Measurements from ENCODE around the gene UVRAG. TPM values are rescaled to one million over a fixed set of nuclear protein-coding genes. Genes with fewer than 3 reads are reported as not detected.
"Not testable (repeated sequence)": the region's sequence is repeated elsewhere in the genome, so short reads cannot be mapped to it uniquely, and the experiment has no call there.

The UVRAG gene
- total and polyA plus RNA-seq, 2 donors, result 20.0 to 21.8 TPM

- no peaks in the 10 kb centered on the region for H3K9me3 ChIP-seq (ENCODE audit: control insufficient read depth in 2 of 2, insufficient read depth in 1 of 2, low read length in 1 of 2)
- no peaks in the 10 kb centered on the region for H3K27me3 ChIP-seq (ENCODE audit: control insufficient read depth in 2 of 2, insufficient read depth in 1 of 2, low read length in 1 of 2)
- no peak for DNase-seq (ENCODE audit: low read depth in 6 of 9, low spot score in 9 of 9)
- H3K36me3 ChIP-seq (ENCODE audit: control insufficient read depth in 2 of 2, insufficient read depth in 2 of 2, low read length in 1 of 2), result peaks cover 0 to 2% of the 10 kb centered on the region in 2 donors
- no peak overlapping the region for H3K27ac ChIP-seq (ENCODE audit: low read depth in 1 of 2, low read length in 1 of 2)
- no peak overlapping the region for H3K4me3 ChIP-seq (ENCODE audit: low read length in 2 of 2)
- H3K4me1 ChIP-seq (ENCODE audit: control insufficient read depth in 2 of 2, insufficient read depth in 2 of 2, low read length in 2 of 2), result peaks cover 0 to 4% of the 10 kb centered on the region in 2 donors
- WGBS, result 84% methylated on average over 5 of the region's 5 CpGs
Observed at GRCh38 chr11:75874684-75875341, 59.8 kb downstream of the UVRAG start.

- H3K27me3 ChIP-seq (ENCODE audit: control insufficient read depth in 2 of 2, insufficient read depth in 1 of 2, low read length in 1 of 2); H3K9me3 ChIP-seq (ENCODE audit: control insufficient read depth in 2 of 2, insufficient read depth in 1 of 2, low read length in 1 of 2); DNase-seq (ENCODE audit: low read depth in 6 of 9, low spot score in 9 of 9); H3K4me1 ChIP-seq (ENCODE audit: control insufficient read depth in 2 of 2, insufficient read depth in 2 of 2, low read length in 2 of 2); H3K36me3 ChIP-seq (ENCODE audit: control insufficient read depth in 2 of 2, insufficient read depth in 2 of 2, low read length in 1 of 2); H3K27ac ChIP-seq (ENCODE audit: low read depth in 1 of 2, low read length in 1 of 2); H3K4me3 ChIP-seq (ENCODE audit: low read length in 2 of 2): not testable (repeated sequence)
- 98% methylated on average over 23 of the region's 27 CpGs for WGBS
Observed at GRCh38 chr11:75877327-75877726, 62.3 kb downstream of the UVRAG start.

GRCh38 chr11:75877931-75878330 is 62.9 kb downstream of the UVRAG start:
- H3K27me3 ChIP-seq (ENCODE audit: control insufficient read depth in 2 of 2, insufficient read depth in 1 of 2, low read length in 1 of 2); H3K4me3 ChIP-seq (ENCODE audit: low read length in 2 of 2); H3K9me3 ChIP-seq (ENCODE audit: control insufficient read depth in 2 of 2, insufficient read depth in 1 of 2, low read length in 1 of 2); DNase-seq (ENCODE audit: low read depth in 6 of 9, low spot score in 9 of 9); H3K27ac ChIP-seq (ENCODE audit: low read depth in 1 of 2, low read length in 1 of 2); H3K36me3 ChIP-seq (ENCODE audit: control insufficient read depth in 2 of 2, insufficient read depth in 2 of 2, low read length in 1 of 2); H3K4me1 ChIP-seq (ENCODE audit: control insufficient read depth in 2 of 2, insufficient read depth in 2 of 2, low read length in 2 of 2): not testable (repeated sequence)
- WGBS, result 98% methylated on average over 33 of the region's 33 CpGs

- H3K4me1 ChIP-seq (ENCODE audit: control insufficient read depth in 2 of 2, insufficient read depth in 2 of 2, low read length in 2 of 2), result peaks cover 0 to under 1% of the 10 kb centered on the region in 2 donors
- H3K36me3 ChIP-seq (ENCODE audit: control insufficient read depth in 2 of 2, insufficient read depth in 2 of 2, low read length in 1 of 2), result peaks cover 0 to 9% of the 10 kb centered on the region in 2 donors
- 95% methylated on average over 2 of the region's 2 CpGs for WGBS
- no peak overlapping the region for H3K27ac ChIP-seq (ENCODE audit: low read depth in 1 of 2, low read length in 1 of 2)
- DNase-seq (ENCODE audit: low read depth in 6 of 9, low spot score in 9 of 9), result no peak
- H3K27me3 ChIP-seq (ENCODE audit: control insufficient read depth in 2 of 2, insufficient read depth in 1 of 2, low read length in 1 of 2), result no peaks in the 10 kb centered on the region
- no peaks in the 10 kb centered on the region for H3K9me3 ChIP-seq (ENCODE audit: control insufficient read depth in 2 of 2, insufficient read depth in 1 of 2, low read length in 1 of 2)
- H3K4me3 ChIP-seq (ENCODE audit: low read length in 2 of 2), result no peak overlapping the region
Observed at GRCh38 chr11:75878933-75879332, 63.9 kb downstream of the UVRAG start.

- H3K4me1 ChIP-seq (ENCODE audit: control insufficient read depth in 2 of 2, insufficient read depth in 2 of 2, low read length in 2 of 2), result no peaks in the 10 kb centered on the region
- DNase-seq (ENCODE audit: low read depth in 6 of 9, low spot score in 9 of 9), result no peak
- H3K36me3 ChIP-seq (ENCODE audit: control insufficient read depth in 2 of 2, insufficient read depth in 2 of 2, low read length in 1 of 2), result peaks cover 0 to 9% of the 10 kb centered on the region in 2 donors
- no peak overlapping the region for H3K27ac ChIP-seq (ENCODE audit: low read depth in 1 of 2, low read length in 1 of 2)
- H3K9me3 ChIP-seq (ENCODE audit: control insufficient read depth in 2 of 2, insufficient read depth in 1 of 2, low read length in 1 of 2), result no peaks in the 10 kb centered on the region
- H3K27me3 ChIP-seq (ENCODE audit: control insufficient read depth in 2 of 2, insufficient read depth in 1 of 2, low read length in 1 of 2), result no peaks in the 10 kb centered on the region
- H3K4me3 ChIP-seq (ENCODE audit: low read length in 2 of 2), result no peak overlapping the region
- 96% methylated on average over 9 of the region's 9 CpGs for WGBS
Observed at GRCh38 chr11:75879737-75880136, 64.7 kb downstream of the UVRAG start.

- H3K27me3 ChIP-seq (ENCODE audit: control insufficient read depth in 2 of 2, insufficient read depth in 1 of 2, low read length in 1 of 2); H3K27ac ChIP-seq (ENCODE audit: low read depth in 1 of 2, low read length in 1 of 2); H3K36me3 ChIP-seq (ENCODE audit: control insufficient read depth in 2 of 2, insufficient read depth in 2 of 2, low read length in 1 of 2); DNase-seq (ENCODE audit: low read depth in 6 of 9, low spot score in 9 of 9); H3K9me3 ChIP-seq (ENCODE audit: control insufficient read depth in 2 of 2, insufficient read depth in 1 of 2, low read length in 1 of 2); H3K4me3 ChIP-seq (ENCODE audit: low read length in 2 of 2); H3K4me1 ChIP-seq (ENCODE audit: control insufficient read depth in 2 of 2, insufficient read depth in 2 of 2, low read length in 2 of 2): not testable (repeated sequence)
- WGBS, result 97% methylated on average over 8 of the region's 8 CpGs
Observed at GRCh38 chr11:75880343-75880742, 65.3 kb downstream of the UVRAG start.

GRCh38 chr11:75884321-75884720 is 69.3 kb downstream of the UVRAG start:
- Histone ChIP-seq H3K4me3 (ENCODE audit: low read length in 2 of 2) (no peak overlapping the region), H3K9me3 (ENCODE audit: control insufficient read depth in 2 of 2, insufficient read depth in 1 of 2, low read length in 1 of 2) (peaks cover 0 to 2% of the 10 kb centered on the region in 2 donors), H3K27ac (ENCODE audit: low read depth in 1 of 2, low read length in 1 of 2) (no peak overlapping the region), H3K27me3 (ENCODE audit: control insufficient read depth in 2 of 2, insufficient read depth in 1 of 2, low read length in 1 of 2) (no peaks in the 10 kb centered on the region), H3K4me1 (ENCODE audit: control insufficient read depth in 2 of 2, insufficient read depth in 2 of 2, low read length in 2 of 2) (no peaks in the 10 kb centered on the region), H3K36me3 (ENCODE audit: control insufficient read depth in 2 of 2, insufficient read depth in 2 of 2, low read length in 1 of 2) (peaks cover 4 to 9% of the 10 kb centered on the region in 2 donors)
- DNase-seq (ENCODE audit: low read depth in 6 of 9, low spot score in 9 of 9), result no peak

GRCh38 chr11:75888416-75888815 is 73.4 kb downstream of the UVRAG start:
- 99% methylated on average over 3 of the region's 3 CpGs for WGBS
- no peak overlapping the region for H3K4me3 ChIP-seq (ENCODE audit: low read length in 2 of 2)
- no peaks in the 10 kb centered on the region for H3K4me1 ChIP-seq (ENCODE audit: control insufficient read depth in 2 of 2, insufficient read depth in 2 of 2, low read length in 2 of 2)
- peaks cover 0 to 2% of the 10 kb centered on the region in 2 donors for H3K9me3 ChIP-seq (ENCODE audit: control insufficient read depth in 2 of 2, insufficient read depth in 1 of 2, low read length in 1 of 2)
- no peaks in the 10 kb centered on the region for H3K27me3 ChIP-seq (ENCODE audit: control insufficient read depth in 2 of 2, insufficient read depth in 1 of 2, low read length in 1 of 2)
- H3K27ac ChIP-seq (ENCODE audit: low read depth in 1 of 2, low read length in 1 of 2), result no peak overlapping the region
- DNase-seq (ENCODE audit: low read depth in 6 of 9, low spot score in 9 of 9), result no peak
- peaks cover 0 to 17% of the 10 kb centered on the region in 2 donors for H3K36me3 ChIP-seq (ENCODE audit: control insufficient read depth in 2 of 2, insufficient read depth in 2 of 2, low read length in 1 of 2)

GRCh38 chr11:75891947-75892739 is 77.1 kb downstream of the UVRAG start:
- no peak overlapping the region for H3K4me3 ChIP-seq (ENCODE audit: low read length in 2 of 2)
- H3K27me3 ChIP-seq (ENCODE audit: control insufficient read depth in 2 of 2, insufficient read depth in 1 of 2, low read length in 1 of 2), result no peaks in the 10 kb centered on the region
- H3K9me3 ChIP-seq (ENCODE audit: control insufficient read depth in 2 of 2, insufficient read depth in 1 of 2, low read length in 1 of 2), result peaks cover 0 to 2% of the 10 kb centered on the region in 2 donors
- H3K27ac ChIP-seq (ENCODE audit: low read depth in 1 of 2, low read length in 1 of 2), result no peak overlapping the region
- no peaks in the 10 kb centered on the region for H3K4me1 ChIP-seq (ENCODE audit: control insufficient read depth in 2 of 2, insufficient read depth in 2 of 2, low read length in 2 of 2)
- DNase-seq (ENCODE audit: low read depth in 6 of 9, low spot score in 9 of 9), result peak in 1 of 9 donors; percentile 20
- WGBS, result 70% methylated on average over 6 of the region's 6 CpGs
- H3K36me3 ChIP-seq (ENCODE audit: control insufficient read depth in 2 of 2, insufficient read depth in 2 of 2, low read length in 1 of 2), result peaks cover 0 to 17% of the 10 kb centered on the region in 2 donors

Measured in thymus (tissue), 11 donors.